Retinal pigment epithelial cell (primary cell): Measurements from ENCODE around the gene GDF7.

Source experiments
- DNase-seq: peaks from one replicate; pipeline ENCODE4 v3.0.0-alpha.2; 2010; ENCODE audit warnings: low read depth
- H3K4me3 ChIP-seq: 2 replicates; pipeline ENCODE4 v1.5.1; 2011; ENCODE audit warnings: mild to moderate bottlenecking, low read length, control low read depth, moderate library complexity
- TF ChIP-seq, protein P1 (sequence below): conservative IDR thresholded peaks from 2 replicates; pipeline ENCODE4 v1.5.1; 2011; ENCODE audit warnings: low read depth, low read length, control low read depth, inconsistent platforms

The GDF7 gene

DNA sequence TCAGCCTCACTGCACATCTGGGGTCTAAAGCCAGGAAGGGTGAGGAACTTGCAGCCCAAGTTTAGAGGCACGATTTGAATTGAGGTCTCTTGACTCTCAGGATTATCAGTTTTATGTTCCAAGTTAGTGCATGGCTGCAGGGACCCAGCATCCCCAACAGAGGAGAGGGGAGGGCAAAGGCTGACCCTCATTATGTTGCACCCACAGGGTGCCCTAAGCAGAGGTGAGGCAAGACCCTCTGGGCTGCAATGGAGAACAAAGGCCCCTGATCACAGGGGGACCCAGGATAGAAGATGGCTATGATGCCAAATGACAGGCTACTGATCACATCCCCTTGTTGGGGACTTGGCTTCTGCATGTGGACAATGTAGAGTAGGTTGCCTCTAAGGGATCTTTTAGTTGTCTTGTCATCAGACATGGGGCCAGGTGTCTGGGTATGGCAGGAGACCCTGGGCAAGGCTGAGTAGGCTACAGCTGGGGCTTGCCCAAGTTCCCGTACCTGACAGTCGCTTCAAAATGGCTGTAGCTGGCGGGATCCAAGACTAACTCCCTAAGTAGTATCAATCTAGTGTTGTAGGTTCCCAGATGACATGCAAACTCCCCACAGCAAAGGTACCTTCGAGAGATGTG lies 4.5 kb upstream of the GDF7 start:
- DNase-seq = no peak
- TF ChIP-seq, protein P1, sequence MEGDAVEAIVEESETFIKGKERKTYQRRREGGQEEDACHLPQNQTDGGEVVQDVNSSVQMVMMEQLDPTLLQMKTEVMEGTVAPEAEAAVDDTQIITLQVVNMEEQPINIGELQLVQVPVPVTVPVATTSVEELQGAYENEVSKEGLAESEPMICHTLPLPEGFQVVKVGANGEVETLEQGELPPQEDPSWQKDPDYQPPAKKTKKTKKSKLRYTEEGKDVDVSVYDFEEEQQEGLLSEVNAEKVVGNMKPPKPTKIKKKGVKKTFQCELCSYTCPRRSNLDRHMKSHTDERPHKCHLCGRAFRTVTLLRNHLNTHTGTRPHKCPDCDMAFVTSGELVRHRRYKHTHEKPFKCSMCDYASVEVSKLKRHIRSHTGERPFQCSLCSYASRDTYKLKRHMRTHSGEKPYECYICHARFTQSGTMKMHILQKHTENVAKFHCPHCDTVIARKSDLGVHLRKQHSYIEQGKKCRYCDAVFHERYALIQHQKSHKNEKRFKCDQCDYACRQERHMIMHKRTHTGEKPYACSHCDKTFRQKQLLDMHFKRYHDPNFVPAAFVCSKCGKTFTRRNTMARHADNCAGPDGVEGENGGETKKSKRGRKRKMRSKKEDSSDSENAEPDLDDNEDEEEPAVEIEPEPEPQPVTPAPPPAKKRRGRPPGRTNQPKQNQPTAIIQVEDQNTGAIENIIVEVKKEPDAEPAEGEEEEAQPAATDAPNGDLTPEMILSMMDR = no peak
- no peak overlapping the region for H3K4me3 ChIP-seq

DNA sequence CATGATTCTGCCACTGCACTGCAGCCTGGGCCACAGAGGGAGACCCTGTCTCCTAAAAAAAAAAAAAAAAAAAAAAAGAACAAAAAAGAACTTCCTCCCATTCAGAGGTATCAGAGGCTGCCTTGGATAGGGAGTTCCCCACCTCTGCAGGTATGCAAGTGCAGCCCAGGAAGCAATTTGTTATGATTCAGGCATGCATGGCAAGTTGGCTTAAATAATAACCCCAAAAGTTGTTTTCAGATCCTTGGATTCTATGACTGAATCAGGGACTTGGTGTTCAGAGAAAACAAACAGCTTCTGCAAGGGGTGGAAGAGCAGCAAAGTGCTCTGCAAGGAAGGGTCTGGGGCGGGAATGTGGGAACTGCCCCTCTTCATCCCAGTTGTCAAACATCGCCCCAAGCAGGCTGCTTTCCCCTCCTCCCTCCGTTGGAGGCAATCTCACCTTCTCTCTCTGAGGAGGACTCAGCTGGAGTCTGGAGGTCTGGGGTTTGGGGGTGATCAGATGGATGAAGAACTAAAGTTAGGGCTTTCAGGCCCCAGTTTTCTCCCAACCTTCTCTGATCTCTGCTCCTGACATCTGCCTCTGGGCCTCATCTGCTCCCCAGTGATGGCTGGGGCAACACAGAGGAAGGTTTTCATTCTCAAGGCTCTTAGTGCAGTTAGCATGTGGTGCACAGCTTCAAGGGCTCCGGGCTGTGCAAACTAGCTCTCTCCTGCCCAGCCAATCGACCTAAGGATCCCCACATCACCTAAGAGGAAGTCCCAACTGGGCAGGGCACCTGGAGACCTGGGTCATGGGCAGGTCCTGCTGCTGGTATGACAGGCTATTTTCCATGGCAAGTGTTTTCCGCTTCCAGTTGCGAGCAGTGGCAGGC lies 3.5 kb upstream of the GDF7 start:
- no peak overlapping the region for H3K4me3 ChIP-seq
- DNase-seq = no peak
- TF ChIP-seq, protein P1 = no peak

GRCh38 chr2:20664071-20664390 lies 2.9 kb upstream of the GDF7 start:
- TF ChIP-seq, protein P1 = no peak
- H3K4me3 ChIP-seq = no peak overlapping the region
- DNase-seq = no peak

GRCh38 chr2:20664431-20665242 lies 2.3 kb upstream of the GDF7 start:
- TF ChIP-seq, protein P1 = no peak
- no peak for DNase-seq
- no peak overlapping the region for H3K4me3 ChIP-seq

DNA sequence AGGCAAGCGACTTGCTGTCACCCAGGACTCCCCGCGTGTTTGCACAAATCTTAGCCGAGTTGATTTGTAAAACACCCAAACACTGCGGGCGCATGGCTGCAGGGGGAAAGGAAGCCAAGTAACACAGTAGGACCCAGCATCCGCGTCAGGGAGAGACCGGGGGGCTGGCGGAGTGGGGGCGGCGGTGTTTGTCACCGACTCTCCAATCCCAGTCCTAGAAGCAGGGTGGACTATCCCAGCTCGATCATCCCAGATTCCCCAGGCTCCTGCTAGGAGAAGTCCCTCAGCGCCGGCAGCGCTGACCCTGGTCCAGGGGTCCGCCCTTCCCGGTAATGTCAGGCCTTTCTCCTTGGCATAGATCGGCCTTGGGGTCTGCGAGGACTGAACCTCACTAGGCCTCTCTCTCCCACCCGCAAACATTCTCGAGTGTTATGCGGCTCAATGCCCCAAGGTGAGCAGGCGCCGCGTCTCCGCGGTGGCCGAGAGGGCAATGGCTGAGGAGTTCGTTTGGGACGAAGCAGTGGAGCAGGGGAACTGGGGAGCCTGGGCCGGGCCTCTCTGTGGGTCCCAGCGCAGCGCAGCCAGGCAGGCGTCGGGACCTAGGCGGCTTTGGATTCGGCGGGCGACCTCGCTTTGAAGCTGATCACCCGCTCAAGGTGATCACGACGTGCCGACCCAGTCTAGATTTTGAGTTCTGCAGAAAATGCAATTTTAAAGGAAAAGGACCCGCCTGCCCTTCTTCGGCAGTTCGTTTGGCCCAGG lies 1.5 kb upstream of the GDF7 start:
- H3K4me3 ChIP-seq = no peak overlapping the region
- no peak for DNase-seq
- TF ChIP-seq, protein P1 = no peak

DNA sequence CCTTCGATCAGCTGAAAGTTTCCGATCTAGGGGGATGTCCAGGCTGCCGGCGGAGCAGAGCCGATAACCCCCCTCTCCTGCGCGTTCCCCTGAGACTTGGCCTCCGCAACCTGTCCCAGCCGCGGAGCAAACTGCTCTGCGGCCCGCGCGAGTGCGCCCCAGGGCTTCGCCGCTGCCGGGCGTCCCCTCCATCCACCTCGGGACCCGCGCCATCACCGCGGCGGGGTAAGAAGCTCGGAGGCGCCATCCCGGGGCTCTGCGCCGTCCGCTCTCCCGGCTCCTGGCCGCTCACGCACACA lies 990 bp upstream of the GDF7 start:
- no peak overlapping the region for H3K4me3 ChIP-seq
- TF ChIP-seq, protein P1 = no peak
- no peak for DNase-seq
